Measurements from ENCODE around the gene PCDHAC1. TPM values are rescaled to one million over a fixed set of nuclear protein-coding genes. Genes with fewer than 3 reads are reported as not detected.
"Not testable (repeated sequence)": the region's sequence is repeated elsewhere in the genome, so short reads cannot be mapped to it uniquely, and the experiment has no call there.

Gene PCDHAC1
- total RNA-seq = not detected

GRCh38 chr5:140925806-140926442, at the start of gene PCDHAC1:
TSS of gene PCDHAC1 (plus strand) at chr5:140926299. CDS start at chr5:140926893, 594 bp downstream.
- Mint-ChIP-seq H3K4me3 (peak within 1 kb of the TSS; percentile 50), H3K4me1 (peaks cover 10% of the 10 kb centered on the region), H3K36me3 (no peaks in the 10 kb centered on the region), H3K27ac (no peak within 1 kb of the TSS), H3K9me3 (peaks cover 8% of the 10 kb centered on the region), H3K27me3 (peaks cover 70% of the 10 kb centered on the region)
- peak; percentile 2 for DNase-seq

GRCh38 chr5:140876541-140877261, 49.4 kb upstream of the PCDHAC1 start:
- DNase-seq, H3K27ac Mint-ChIP-seq, H3K36me3 Mint-ChIP-seq, H3K4me1 Mint-ChIP-seq, H3K4me3 Mint-ChIP-seq: not testable (repeated sequence)
- H3K9me3 Mint-ChIP-seq = peaks cover 15% of the 10 kb centered on the region
- H3K27me3 Mint-ChIP-seq = peaks cover 61% of the 10 kb centered on the region

- Mint-ChIP-seq H3K27ac (no peak overlapping the region), H3K9me3 (peaks cover 16% of the 10 kb centered on the region), H3K27me3 (peaks cover 61% of the 10 kb centered on the region), H3K4me1 (peaks cover 3% of the 10 kb centered on the region), H3K36me3 (peaks cover 9% of the 10 kb centered on the region), H3K4me3 (no peak overlapping the region)
- no peak for DNase-seq
These were observed 48.9 kb upstream of the PCDHAC1 start for GRCh38 chr5:140877262-140877581.

GRCh38 chr5:140881889-140882590, 44.1 kb upstream of the PCDHAC1 start, which contains the start of gene PCDHA13:
TSS of gene PCDHA13 (plus strand) at chr5:140882124. CDS start at chr5:140882269, 145 bp downstream.
- DNase-seq = no peak
- Mint-ChIP-seq H3K27ac (no peak within 1 kb of the TSS), H3K4me1 (peaks cover 3% of the 10 kb centered on the region), H3K4me3 (no peak within 1 kb of the TSS), H3K27me3 (peaks cover 42% of the 10 kb centered on the region), H3K9me3 (peaks cover 8% of the 10 kb centered on the region), H3K36me3 (peaks cover 4% of the 10 kb centered on the region)

GRCh38 chr5:140882591-140882899, 43.6 kb upstream of the PCDHAC1 start:
- Mint-ChIP-seq H3K4me1 (peaks cover 3% of the 10 kb centered on the region), H3K27ac (no peak overlapping the region), H3K27me3 (peaks cover 42% of the 10 kb centered on the region), H3K36me3 (peaks cover 6% of the 10 kb centered on the region), H3K9me3 (peaks cover 12% of the 10 kb centered on the region), H3K4me3 (no peak overlapping the region)
- no peak for DNase-seq

- H3K4me1 Mint-ChIP-seq = peaks cover 3% of the 10 kb centered on the region
- peaks cover 7% of the 10 kb centered on the region for H3K36me3 Mint-ChIP-seq
- H3K9me3 Mint-ChIP-seq = peaks cover 18% of the 10 kb centered on the region
- H3K4me3 Mint-ChIP-seq = no peak overlapping the region
- no peak overlapping the region for H3K27ac Mint-ChIP-seq
- H3K27me3 Mint-ChIP-seq = peaks cover 42% of the 10 kb centered on the region
- no peak for DNase-seq
These were observed 42.7 kb upstream of the PCDHAC1 start for GRCh38 chr5:140883373-140883772.

GRCh38 chr5:140883927-140884697, 42.0 kb upstream of the PCDHAC1 start:
- Mint-ChIP-seq H3K9me3 (peaks cover 18% of the 10 kb centered on the region), H3K36me3 (peaks cover 7% of the 10 kb centered on the region), H3K27me3 (peaks cover 39% of the 10 kb centered on the region), H3K4me1 (peaks cover 3% of the 10 kb centered on the region), H3K4me3 (no peak overlapping the region), H3K27ac (no peak overlapping the region)
- DNase-seq = no peak

GRCh38 chr5:140916325-140916724, 9.8 kb upstream of the PCDHAC1 start:
- peaks cover 12% of the 10 kb centered on the region for H3K9me3 Mint-ChIP-seq

GRCh38 chr5:140923601-140924000, 2.5 kb upstream of the PCDHAC1 start:
- DNase-seq = no peak
- H3K9me3 Mint-ChIP-seq = peaks cover 7% of the 10 kb centered on the region
- H3K36me3 Mint-ChIP-seq = no peaks in the 10 kb centered on the region
- no peak overlapping the region for H3K27ac Mint-ChIP-seq
- no peak overlapping the region for H3K4me3 Mint-ChIP-seq
- H3K27me3 Mint-ChIP-seq = peaks cover 55% of the 10 kb centered on the region
- H3K4me1 Mint-ChIP-seq = peaks cover 10% of the 10 kb centered on the region

More at GRCh38 chr5:140916325-140916724, 9.8 kb upstream of the PCDHAC1 start:
- no peaks in the 10 kb centered on the region for H3K4me1 Mint-ChIP-seq
- no peaks in the 10 kb centered on the region for H3K36me3 Mint-ChIP-seq
- no peaks in the 10 kb centered on the region for H3K27me3 Mint-ChIP-seq
- H3K27ac Mint-ChIP-seq = no peak overlapping the region
- H3K4me3 Mint-ChIP-seq = no peak overlapping the region
- DNase-seq = no peak

- H3K9me3 Mint-ChIP-seq = peaks cover 8% of the 10 kb centered on the region
- peaks cover 10% of the 10 kb centered on the region for H3K4me1 Mint-ChIP-seq
- no peak overlapping the region for H3K27ac Mint-ChIP-seq
- H3K27me3 Mint-ChIP-seq = peaks cover 74% of the 10 kb centered on the region
- DNase-seq = peak; percentile 33
- H3K4me3 Mint-ChIP-seq = peak overlapping the region; percentile 50
- H3K36me3 Mint-ChIP-seq = no peaks in the 10 kb centered on the region
These were observed 536 bp downstream of the PCDHAC1 start for GRCh38 chr5:140926443-140927227.

GRCh38 chr5:140927228-140927573, 1.1 kb downstream of the PCDHAC1 start:
- Mint-ChIP-seq H3K27me3 (peaks cover 71% of the 10 kb centered on the region), H3K4me1 (peaks cover 10% of the 10 kb centered on the region), H3K27ac (no peak overlapping the region), H3K4me3 (peak overlapping the region; percentile 50), H3K36me3 (no peaks in the 10 kb centered on the region), H3K9me3 (peaks cover 8% of the 10 kb centered on the region)
- no peak for DNase-seq

GRCh38 chr5:140934964-140935606, 9.0 kb downstream of the PCDHAC1 start:
- no peaks in the 10 kb centered on the region for H3K9me3 Mint-ChIP-seq
- DNase-seq = no peak
- no peak overlapping the region for H3K4me3 Mint-ChIP-seq
- no peaks in the 10 kb centered on the region for H3K36me3 Mint-ChIP-seq
- no peak overlapping the region for H3K27ac Mint-ChIP-seq
- H3K4me1 Mint-ChIP-seq = no peaks in the 10 kb centered on the region
- peaks cover 9% of the 10 kb centered on the region for H3K27me3 Mint-ChIP-seq

- H3K27ac Mint-ChIP-seq = no peak overlapping the region
- H3K9me3 Mint-ChIP-seq = peaks cover 8% of the 10 kb centered on the region
- H3K36me3 Mint-ChIP-seq = no peaks in the 10 kb centered on the region
- H3K27me3 Mint-ChIP-seq = peaks cover 6% of the 10 kb centered on the region
- H3K4me3 Mint-ChIP-seq = no peak overlapping the region
- no peaks in the 10 kb centered on the region for H3K4me1 Mint-ChIP-seq
- DNase-seq = no peak
These were observed 20.5 kb downstream of the PCDHAC1 start for GRCh38 chr5:140946578-140946977.

- no peak for DNase-seq
- no peak overlapping the region for H3K4me3 Mint-ChIP-seq
- H3K36me3 Mint-ChIP-seq = no peaks in the 10 kb centered on the region
- H3K4me1 Mint-ChIP-seq = no peaks in the 10 kb centered on the region
- no peak overlapping the region for H3K27ac Mint-ChIP-seq
- peaks cover 4% of the 10 kb centered on the region for H3K9me3 Mint-ChIP-seq
- H3K27me3 Mint-ChIP-seq = peaks cover 8% of the 10 kb centered on the region
These were observed 25.5 kb downstream of the PCDHAC1 start for GRCh38 chr5:140951636-140952035.
